PC-3 (cell line): ENCODE measurements around the gene IQCB1. TPM values are rescaled to one million over a fixed set of nuclear protein-coding genes. Genes with fewer than 3 reads are reported as not detected.

Source experiments
- ATAC-seq: fragments of 200-7000 bp; cut with Tn5 transposase; 2 replicates; pipeline ENCODE4 v1.9.1; 2020; ENCODE audit warnings: mild to moderate bottlenecking, moderate library complexity
- BruUV-seq: library from RNA; stranded (reverse); fragments of 400-500 nt; replicated peaks from 2 replicates; lab custom pipeline; 2021; lab: Mats Ljungman, UMichigan
- CTCF ChIA-PET: fragments of 300-600 bp; sonication (Branson Sonifier 250); formaldehyde crosslinking; loops from one replicate; lab custom pipeline; 2022; ENCODE audit warnings: antibody characterized with exemption; lab: Charles Lee
- POLR2A ChIA-PET: fragments of 300-600 bp; sonication (Branson Sonifier 250); formaldehyde crosslinking; loops from one replicate; lab custom pipeline; 2022; ENCODE audit warnings: antibody characterized with exemption; ENCODE audit not compliant: unreplicated experiment; lab: Charles Lee
- DNase-seq: peaks from one replicate; pipeline ENCODE4 v3.0.0-alpha.2; 2015
- H2AFZ ChIP-seq: fragments of 300-600 bp; sonication (generic); 2 replicates; pipeline ENCODE4 v1.6.0; 2016; ENCODE audit warnings: antibody characterized with exemption, low read length
- H3F3A ChIP-seq: fragments of 300-600 bp; sonication (generic); one replicate; pipeline ENCODE4 v1.6.0; 2017; ENCODE audit warnings: antibody characterized with exemption, low read length, control low read depth, mild to moderate bottlenecking; ENCODE audit not compliant: unreplicated experiment
- H3K27ac ChIP-seq: fragments of 300-600 bp; sonication (generic); 2 replicates; pipeline ENCODE4 v1.5.1; 2016; ENCODE audit warnings: mild to moderate bottlenecking, low read length
- H3K27me3 ChIP-seq: fragments of 300-600 bp; sonication (generic); 2 replicates; pipeline ENCODE4 v1.6.1; 2016; ENCODE audit warnings: low read length, mixed read lengths
- H3K36me3 ChIP-seq: fragments of 300-600 bp; sonication (generic); 2 replicates; pipeline ENCODE4 v1.6.1; 2016; ENCODE audit warnings: low read depth, mixed run types, low read length, mixed read lengths
- H3K4me1 ChIP-seq: fragments of 300-600 bp; sonication (generic); 2 replicates; pipeline ENCODE4 v1.5.1; 2016; ENCODE audit warnings: low read length; ENCODE audit not compliant: insufficient read depth
- H3K4me2 ChIP-seq: fragments of 300-600 bp; sonication (generic); 2 replicates; pipeline ENCODE4 v1.6.0; 2016; ENCODE audit warnings: low read length
- H3K4me3 ChIP-seq: fragments of 300-600 bp; sonication (generic); 2 replicates; pipeline ENCODE4 v1.5.1; 2016; ENCODE audit warnings: mild to moderate bottlenecking, low read length, mixed read lengths
- H3K79me2 ChIP-seq: fragments of 300-600 bp; sonication (generic); 2 replicates; pipeline ENCODE4 v1.6.1; 2017; ENCODE audit warnings: low read length, mixed read lengths
- H3K9ac ChIP-seq: fragments of 300-600 bp; sonication (generic); 2 replicates; pipeline ENCODE4 v1.6.0; 2016; ENCODE audit warnings: mild to moderate bottlenecking, low read length
- H3K9me2 ChIP-seq: fragments of 300-600 bp; sonication (generic); replicated peaks from 2 replicates; pipeline ENCODE4 v1.6.1; 2016; ENCODE audit warnings: mixed run types, low read length, mixed read lengths
- H3K9me3 ChIP-seq: fragments of 300-600 bp; sonication (generic); 2 replicates; pipeline ENCODE4 v1.6.1; 2016; ENCODE audit warnings: low read length, mixed read lengths
- H4K20me1 ChIP-seq: fragments of 300-600 bp; sonication (generic); 2 replicates; pipeline ENCODE4 v1.6.1; 2016; ENCODE audit warnings: low read length, mixed read lengths
- CTCF ChIP-seq: fragments of 300-600 bp; sonication (generic); conservative IDR thresholded peaks from 2 replicates; pipeline ENCODE4 v1.5.1; 2017; ENCODE audit warnings: antibody characterized with exemption, low read depth, mild to moderate bottlenecking, low read length
- EZH2 ChIP-seq: fragments of 300-600 bp; sonication (generic); IDR thresholded peaks from one replicate; pipeline ENCODE4 v1.6.1; 2017; ENCODE audit warnings: antibody characterized with exemption, mild to moderate bottlenecking, low read length; ENCODE audit not compliant: unreplicated experiment
- EZH2phosphoT487 ChIP-seq: fragments of 300-600 bp; sonication (generic); IDR thresholded peaks from 2 replicates; pipeline ENCODE4 v1.6.1; 2018; ENCODE audit warnings: mild to moderate bottlenecking, antibody characterized with exemption, low read length, borderline replicate concordance
- intact Hi-C: fragments of 100-400 bp; cut with micrococcal nuclease; formaldehyde crosslinking; loops from 2 replicates; pipeline ENCODE4 v1.9.0; 2023
- total RNA-seq: library from RNA; depleted of rRNA; stranded (reverse); fragments of >200 nt; gene quantifications from 2 replicates; pipeline ENCODE4 v1.2.3, GENCODE V29; 2014

Gene IQCB1
- total RNA-seq, 1 experiment from 2014 or later = 29.3 TPM

GRCh38 chr3:121757812-121758545 lies 76.9 kb downstream of the IQCB1 start:
- TF ChIP-seq EZH2 (no peak), CTCF (no peak), EZH2phosphoT487 (no peak)
- ATAC-seq = no peak
- Histone ChIP-seq H3K9me2 (no peaks in the 10 kb centered on the region), H3K27ac (no peak overlapping the region), H3K27me3 (no peaks in the 10 kb centered on the region), H2AFZ (no peak overlapping the region), H3K4me1 (no peaks in the 10 kb centered on the region), H3K79me2 (no peaks in the 10 kb centered on the region), H4K20me1 (no peaks in the 10 kb centered on the region), H3K4me2 (no peak overlapping the region), H3F3A (no peaks in the 10 kb centered on the region), H3K4me3 (no peak overlapping the region), H3K9me3 (no peaks in the 10 kb centered on the region), H3K9ac (no peak overlapping the region), H3K36me3 (no peaks in the 10 kb centered on the region)
- CTCF ChIA-PET = no interaction called here
- BruUV-seq = no TSS peak
- POLR2A ChIA-PET = no interaction called here
- intact Hi-C loops = no loop called here
- no peak for DNase-seq

- intact Hi-C loops = no loop called here
- Histone ChIP-seq H2AFZ (no peak overlapping the region), H3K9ac (no peak overlapping the region), H3K4me1 (no peaks in the 10 kb centered on the region), H3K4me2 (no peak overlapping the region), H4K20me1 (no peaks in the 10 kb centered on the region), H3K27ac (no peak overlapping the region), H3K36me3 (no peaks in the 10 kb centered on the region), H3K4me3 (no peak overlapping the region), H3K9me2 (no peaks in the 10 kb centered on the region), H3K9me3 (no peaks in the 10 kb centered on the region), H3K79me2 (no peaks in the 10 kb centered on the region), H3K27me3 (no peaks in the 10 kb centered on the region), H3F3A (no peaks in the 10 kb centered on the region)
- no TSS peak for BruUV-seq
- ChIA-PET POLR2A (no interaction called here), CTCF (no interaction called here)
- DNase-seq (no peak), ATAC-seq (no peak)
- TF ChIP-seq EZH2phosphoT487 (no peak), CTCF (no peak), EZH2 (no peak)
Observed at GRCh38 chr3:121757087-121757811, 77.6 kb downstream of the IQCB1 start.

- no peak overlapping the region for H3K4me3 ChIP-seq
- H3K4me2 ChIP-seq = no peak overlapping the region
- TF ChIP-seq EZH2phosphoT487 = no peak
- no peak for TF ChIP-seq EZH2
- TF ChIP-seq CTCF = no peak
- H2AFZ ChIP-seq = no peak overlapping the region
- H3K27me3 ChIP-seq = no peaks in the 10 kb centered on the region
- no peaks in the 10 kb centered on the region for H3K9me3 ChIP-seq
- POLR2A ChIA-PET = no interaction called here
- DNase-seq (no peak), ATAC-seq (no peak)
- intact Hi-C loops = no loop called here
- BruUV-seq = no TSS peak
- H3K36me3 ChIP-seq = no peaks in the 10 kb centered on the region
- peaks cover 23% of the 10 kb centered on the region for H3K79me2 ChIP-seq
- no peak overlapping the region for H3K27ac ChIP-seq
- CTCF ChIA-PET = no interaction called here
- peaks cover 13% of the 10 kb centered on the region for H4K20me1 ChIP-seq
- no peaks in the 10 kb centered on the region for H3K9me2 ChIP-seq
- no peak overlapping the region for H3K9ac ChIP-seq
- H3F3A ChIP-seq = no peaks in the 10 kb centered on the region
- H3K4me1 ChIP-seq = peaks cover 14% of the 10 kb centered on the region
Observed at GRCh38 chr3:121752772-121753171, 82.1 kb downstream of the IQCB1 start.
